GM11168 (cell line): ENCODE results near the gene NF2.
"Not testable (repeated sequence)": the region's sequence is repeated elsewhere in the genome, so short reads cannot be mapped to it uniquely, and the experiment has no call there.

Source experiments
- in situ Hi-C: fragments of 300-500 bp; cut with MboI; formaldehyde crosslinking; loops from one replicate; pipeline ENCODE4 v1.12.0; 2022; ENCODE audit warnings: low sequenced_read_pairs; ENCODE audit not compliant: unreplicated experiment

Gene NF2

DNA sequence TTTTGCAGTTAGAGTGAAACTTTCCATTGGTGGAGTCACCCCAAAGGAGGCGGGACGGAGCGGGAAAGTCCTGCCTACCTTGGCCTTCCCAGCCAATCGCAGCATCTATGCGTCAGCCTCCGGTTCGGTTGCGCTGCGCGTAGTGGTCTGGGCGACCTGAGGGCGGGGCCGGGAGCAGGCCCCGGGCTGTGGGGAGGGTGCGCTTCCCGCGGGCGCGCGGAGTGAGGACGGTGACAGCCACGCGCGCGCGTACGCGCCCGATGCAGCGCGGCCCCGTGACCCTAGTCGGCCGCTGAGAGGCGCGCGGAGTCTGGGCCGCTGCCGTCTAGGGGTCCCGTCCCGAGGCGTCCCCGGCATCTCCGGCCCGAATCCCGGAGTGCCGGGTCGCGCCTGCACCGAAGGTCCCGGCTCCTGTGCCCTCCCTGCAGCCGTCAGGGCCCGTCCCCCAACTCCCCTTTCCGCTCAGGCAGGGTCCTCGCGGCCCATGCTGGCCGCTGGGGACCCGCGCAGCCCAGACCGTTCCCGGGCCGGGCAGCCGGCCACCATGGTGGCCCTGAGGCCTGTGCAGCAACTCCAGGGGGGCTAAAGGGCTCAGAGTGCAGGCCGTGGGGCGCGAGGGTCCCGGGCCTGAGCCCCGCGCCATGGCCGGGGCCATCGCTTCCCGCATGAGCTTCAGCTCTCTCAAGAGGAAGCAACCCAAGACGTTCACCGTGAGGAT lies at the start of gene NF2:
Gene NF2 (plus strand): TSS at position 276 of the 718 bp plus-strand sequence. CDS start 366 bp downstream, at position 642.
- in situ Hi-C loops: no loop called here

DNA sequence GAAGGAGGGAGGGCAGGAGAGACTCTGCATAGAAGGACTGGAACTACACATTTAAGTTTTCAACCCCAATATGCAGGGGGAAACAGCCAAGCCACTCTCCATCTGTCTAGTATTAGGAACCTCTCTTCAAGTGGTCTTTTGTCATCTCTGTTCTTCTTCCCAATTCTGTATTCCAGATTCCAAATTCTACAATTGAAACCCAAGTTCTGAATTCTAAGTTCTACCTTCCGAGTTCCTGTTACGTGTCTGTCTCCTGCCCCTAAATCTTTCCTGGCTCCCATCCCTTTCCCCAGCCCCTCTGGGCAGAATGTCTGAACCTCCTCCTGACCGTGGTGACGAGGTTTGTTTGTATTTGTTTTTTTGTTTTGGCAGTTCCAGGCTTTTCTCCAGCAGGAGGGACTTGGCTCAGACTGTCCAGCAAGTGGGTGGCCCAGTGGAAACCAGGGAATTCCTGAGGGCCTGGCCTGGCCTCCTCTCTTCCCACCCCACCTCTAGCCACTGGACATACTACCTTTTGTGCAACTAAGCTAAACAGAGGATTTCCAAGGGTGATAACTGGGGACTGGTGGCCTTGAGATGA lies 48.3 kb upstream of the NF2 start:
- in situ Hi-C loops: no loop called here

DNA sequence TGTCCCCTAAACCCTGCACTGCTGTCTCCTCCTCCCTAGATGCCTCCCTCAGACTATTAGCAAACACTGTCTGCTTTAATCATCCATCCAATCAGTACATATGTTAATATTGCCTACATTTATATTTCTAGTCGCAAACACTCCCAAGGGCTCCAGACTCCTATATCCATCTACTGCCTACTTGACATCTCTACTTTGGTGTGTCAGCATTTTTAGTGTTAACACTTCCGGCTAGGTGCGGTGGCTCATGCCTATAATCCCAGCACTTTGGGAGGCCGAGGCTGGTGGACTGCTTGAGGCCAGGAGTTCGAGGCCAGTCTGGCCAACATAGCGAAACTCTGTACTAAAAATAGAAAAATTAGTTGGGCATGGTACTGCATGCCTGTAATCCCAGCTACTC lies 44.4 kb upstream of the NF2 start:
- in situ Hi-C loops: no loop called here

DNA sequence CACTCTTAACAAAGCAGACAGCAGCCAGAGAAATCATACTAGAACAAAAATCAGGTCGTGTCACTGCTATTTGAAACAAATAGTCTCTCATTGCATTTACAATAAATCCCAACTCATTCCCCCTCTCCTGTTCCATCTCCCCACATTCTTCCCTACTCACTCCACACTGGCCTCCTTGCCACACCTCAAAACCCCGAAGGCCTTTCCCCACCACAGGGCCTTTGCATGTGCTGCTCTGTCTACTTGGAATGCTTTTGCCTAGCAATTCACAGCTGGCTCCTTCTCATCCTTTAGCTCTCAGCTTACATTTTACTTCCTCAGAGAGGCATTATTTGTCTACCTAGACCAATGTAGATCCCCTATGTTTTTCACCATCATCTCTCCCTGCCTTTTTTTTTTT lies 43.6 kb upstream of the NF2 start:
- in situ Hi-C loops: no loop called here

DNA sequence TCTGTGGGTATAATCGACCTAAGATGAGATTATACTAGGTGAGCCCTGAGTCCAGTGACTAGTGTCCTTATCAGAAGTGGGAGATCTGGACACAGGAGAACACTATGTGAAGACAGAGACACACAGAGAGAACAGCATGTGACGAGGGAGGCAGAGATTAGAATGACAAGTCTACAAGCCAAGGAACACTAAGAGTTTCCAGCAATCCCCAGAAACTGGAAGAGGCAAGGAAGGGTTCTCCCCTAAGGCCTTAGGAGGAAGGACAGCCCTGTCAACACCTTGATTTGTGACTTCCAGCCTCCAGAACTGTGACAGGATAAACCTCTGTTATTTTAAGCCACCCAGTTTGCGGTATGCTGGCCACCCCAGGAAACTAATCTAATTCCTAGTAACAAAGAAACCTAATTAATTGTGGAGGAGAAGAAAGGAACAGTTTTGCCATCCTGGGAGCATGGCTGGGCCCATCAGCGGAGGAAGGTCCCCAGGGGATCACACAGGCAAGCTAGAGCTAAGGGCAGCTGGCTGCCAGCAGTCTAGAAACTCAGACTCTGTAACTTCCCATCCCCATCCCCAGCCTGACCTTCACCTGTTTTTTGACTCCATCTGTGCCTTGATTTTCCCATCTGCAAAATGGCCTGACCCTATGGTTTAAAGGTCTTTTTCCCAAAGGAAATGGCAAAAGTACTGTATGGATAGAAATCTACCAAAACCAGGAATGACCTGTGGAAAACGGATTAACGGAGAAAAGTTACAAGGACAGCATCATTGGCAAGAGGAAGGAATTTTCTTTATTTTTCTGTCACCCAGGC lies 39.6 kb upstream of the NF2 start:
- in situ Hi-C loops: no loop called here

DNA sequence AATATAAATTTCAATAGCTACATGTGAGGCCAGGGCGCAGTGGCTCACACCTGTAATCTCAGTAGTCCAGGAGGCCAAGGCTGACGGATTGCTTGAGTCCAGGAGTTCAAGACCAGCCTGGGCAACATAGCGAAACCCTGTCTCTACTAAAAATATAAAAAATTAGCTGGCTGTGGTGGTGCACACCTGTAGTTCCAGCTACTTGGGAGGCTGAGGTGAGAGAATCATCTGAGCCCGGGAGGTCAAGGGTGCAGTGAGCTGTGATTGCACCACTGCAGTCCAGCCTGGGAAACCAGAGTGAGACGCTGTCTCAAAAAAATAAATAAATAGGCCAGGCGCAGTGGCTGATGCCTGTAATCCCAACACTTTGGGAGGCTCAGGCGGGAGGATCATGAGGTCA lies 36.9 kb upstream of the NF2 start:
- in situ Hi-C loops: not testable (repeated sequence)

DNA sequence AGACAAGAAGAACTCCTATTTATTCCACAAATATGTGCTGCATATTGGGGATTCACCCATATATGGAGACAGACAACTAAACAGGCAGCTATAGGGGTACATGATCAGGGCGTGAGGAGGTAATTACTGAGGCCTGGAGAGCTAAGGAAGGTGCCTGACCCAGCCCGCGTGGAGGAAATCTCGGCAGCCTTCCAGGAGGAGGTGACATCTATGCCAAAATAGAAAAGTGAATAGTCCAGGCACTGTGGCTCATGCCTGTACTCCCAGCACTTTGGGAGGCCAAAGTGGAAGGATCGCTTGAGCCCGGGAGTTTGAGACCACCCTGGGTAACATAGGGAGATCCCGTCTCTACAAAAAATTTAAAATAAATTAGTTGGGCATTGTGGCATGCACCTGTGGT lies 36.1 kb upstream of the NF2 start:
- in situ Hi-C loops: no loop called here

DNA sequence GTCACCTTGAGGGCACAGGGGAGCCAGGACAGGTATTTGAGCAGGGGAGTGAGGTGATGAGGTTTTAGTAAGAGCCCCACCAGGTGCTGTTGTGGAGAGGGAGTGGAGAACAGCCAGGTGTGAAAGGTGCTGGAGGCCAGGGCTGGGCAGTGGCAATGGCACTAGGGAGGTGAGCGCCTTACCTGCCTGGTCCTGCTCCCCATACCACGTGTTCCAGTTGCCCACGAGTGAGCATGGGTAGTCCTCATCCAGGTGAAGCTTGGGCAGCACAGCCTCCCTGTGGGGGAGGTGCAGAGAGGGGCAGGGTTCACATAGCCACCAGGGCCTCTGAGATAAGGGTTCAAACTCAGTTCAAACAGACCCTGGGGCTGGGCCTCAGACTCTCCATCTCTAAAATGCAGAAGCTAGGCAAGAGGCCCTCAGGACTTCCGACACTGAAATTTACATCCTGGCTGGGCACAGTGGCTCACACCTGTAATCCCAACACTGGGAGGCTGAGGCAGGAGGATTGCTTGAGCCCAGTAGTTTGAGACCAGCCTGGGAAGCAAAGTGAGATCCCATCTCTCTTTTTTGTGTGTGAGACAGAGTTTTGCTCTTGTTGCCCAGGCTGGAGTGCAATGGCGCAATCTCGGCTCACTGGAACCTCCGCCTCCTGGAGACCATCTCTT lies 34.3 kb upstream of the NF2 start:
- in situ Hi-C loops: no loop called here

DNA sequence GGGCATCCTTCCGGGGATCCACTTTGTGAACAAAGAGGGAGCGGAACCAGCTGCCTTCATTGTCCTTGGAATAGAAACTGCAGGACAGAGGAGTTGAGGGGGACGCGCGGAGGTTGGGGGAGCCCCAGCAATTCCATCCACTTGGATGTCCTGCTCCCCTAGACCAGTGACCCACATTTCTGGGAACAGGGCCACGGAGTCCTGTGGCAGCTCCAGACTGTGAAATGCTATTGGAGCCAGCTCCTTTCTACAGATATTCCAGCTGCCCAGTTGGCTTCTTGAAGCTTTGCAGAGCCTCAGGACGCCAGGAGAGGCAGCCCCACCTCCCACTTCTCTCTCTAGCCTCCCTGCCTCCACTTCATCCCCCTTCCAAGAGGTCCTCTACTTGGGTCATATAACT lies 33.0 kb upstream of the NF2 start:
- in situ Hi-C loops: no loop called here

DNA sequence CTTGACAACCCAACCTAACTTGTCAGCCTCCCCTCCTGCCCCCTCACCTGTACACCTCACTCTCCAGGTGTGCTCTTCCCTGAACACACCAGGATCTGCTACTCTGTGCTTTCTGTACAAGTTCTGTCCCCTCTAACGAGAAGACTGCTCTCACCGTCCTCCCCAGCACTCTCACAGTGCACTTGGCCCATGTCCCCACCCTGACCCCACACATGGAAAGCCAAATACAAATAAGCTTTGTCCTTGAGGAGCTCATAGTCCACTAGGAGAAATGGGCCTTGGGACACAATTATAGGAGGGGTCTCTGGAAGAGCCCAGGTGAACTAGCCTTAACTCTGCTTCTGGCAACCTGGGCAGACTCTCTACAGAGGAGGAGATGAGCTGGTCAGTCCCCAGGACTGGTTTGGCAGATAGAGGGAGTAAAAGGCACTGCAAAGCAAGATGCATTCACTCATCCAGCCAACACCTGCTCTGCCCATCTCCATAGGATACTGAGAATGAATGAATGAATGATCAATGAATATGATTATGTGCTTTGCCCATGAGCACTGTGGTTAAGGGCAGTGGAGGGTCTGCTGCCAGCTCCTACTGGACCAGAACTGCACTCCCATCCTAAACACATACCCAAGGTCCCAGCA lies 32.4 kb upstream of the NF2 start:
- in situ Hi-C loops: no loop called here

DNA sequence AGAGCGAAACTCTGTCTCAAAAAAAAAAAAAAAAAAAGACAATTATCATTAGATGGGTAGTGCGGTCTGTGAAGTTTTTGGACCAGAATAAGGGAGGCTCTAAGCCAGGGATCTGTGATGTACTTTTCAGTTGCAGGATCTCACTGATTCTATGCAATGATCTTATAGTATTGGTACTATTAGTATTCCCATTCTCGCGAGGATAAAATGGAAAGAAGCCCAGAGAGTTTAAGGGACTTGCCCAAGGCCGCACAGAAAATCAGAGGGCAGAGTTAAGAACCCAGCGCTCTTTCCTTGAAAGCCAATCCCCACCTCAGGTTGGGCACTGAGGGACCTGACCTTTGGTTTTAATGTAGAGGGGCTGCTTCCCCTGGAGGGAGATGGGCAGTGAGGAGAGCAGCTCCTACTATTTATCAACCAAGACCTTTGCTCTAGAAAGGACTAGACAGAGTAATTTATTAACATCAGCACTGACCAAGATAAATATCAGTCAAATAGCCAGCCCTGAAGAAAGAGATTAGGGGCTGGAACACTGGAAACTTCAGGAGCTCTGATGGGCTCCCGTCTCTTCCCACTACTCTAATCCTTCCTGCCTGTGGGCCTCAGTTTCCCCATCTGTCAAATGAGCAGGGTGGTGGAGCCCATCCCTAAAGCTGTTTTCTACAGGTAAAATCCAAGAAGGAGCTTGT lies 28.5 kb upstream of the NF2 start:
- in situ Hi-C loops: no loop called here

DNA sequence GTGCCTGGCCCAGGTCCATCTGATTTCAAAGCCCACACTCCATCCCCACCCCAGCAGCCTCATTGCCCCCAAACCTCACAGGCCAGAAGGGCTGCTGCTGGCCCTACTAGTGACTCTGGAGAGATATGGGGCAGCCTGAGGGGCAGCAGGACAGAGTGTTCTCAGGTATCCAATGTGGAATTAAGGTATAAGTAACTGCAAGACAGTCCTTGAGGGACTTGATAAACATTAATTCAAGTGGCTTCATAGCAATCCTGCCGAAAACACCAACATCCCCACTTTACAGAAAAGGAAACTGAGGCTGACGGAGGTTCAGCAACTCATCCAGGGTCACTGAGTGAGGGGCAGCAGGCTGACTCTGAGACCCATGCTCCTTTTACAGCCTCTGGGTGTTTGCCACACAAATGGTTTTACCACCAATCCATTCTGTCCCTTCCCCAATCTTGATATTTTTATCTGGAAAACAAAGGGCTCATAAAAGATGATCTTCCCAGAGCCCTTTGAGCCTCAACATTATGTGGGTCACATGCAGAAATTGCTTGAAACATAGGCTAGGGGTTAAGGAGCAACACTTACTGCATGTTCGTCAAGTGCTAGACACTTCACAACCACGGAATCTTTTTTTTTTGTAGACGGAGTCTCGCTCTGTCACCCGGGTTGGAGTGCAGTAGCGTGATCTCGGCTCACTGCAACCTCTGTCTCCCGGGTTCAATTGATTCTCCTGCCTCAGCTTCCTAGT lies 24.8 kb upstream of the NF2 start:
- in situ Hi-C loops: no loop called here

DNA sequence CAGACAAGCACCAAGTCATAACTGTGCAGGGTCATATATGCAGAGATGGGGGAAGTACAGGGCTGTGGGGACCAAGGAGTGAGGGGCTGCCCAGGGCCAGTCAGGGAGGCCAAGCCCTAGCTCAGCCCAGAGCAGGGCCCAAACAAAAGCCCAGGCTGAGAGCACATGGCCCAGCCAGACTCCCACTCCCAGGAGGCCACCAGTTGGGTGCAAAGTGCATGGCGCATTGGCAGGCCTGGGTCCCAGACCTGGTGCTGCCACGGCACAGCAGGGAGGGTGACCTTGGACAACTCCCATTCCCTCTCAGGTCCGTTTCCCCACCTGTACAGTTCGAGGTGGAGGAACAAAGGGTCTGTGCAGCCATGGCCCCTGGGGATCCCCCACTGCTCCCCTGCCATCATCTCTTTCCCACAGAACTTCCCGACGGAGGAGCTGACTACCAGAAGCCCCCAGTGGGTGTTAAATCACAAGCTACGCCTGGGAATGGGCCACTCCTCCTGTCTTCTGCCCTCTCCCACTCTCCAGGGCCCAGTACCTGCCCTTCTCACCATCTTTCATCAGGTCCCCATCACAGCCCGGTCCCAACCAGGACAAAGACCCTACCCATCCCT lies 23.1 kb upstream of the NF2 start:
- in situ Hi-C loops: no loop called here

DNA sequence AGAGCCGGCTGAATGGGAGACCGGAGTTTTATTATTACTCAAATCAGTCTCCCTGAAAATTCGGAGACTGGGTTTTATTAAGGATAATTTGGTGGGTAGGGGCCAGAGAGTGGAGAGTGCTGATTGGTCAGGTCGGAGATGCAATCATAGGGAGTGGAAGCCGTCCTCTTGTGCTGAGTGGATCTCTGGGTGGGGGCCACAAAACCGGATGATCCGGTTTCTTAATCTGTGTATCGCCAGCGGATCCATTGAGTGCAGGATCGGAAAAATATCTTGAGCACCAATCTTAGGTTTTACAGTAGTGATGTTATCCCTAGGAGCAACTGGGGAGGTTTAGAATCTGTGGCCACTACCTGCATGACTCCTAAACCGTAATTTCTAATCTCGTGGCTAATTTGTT lies 21.6 kb upstream of the NF2 start:
- in situ Hi-C loops: no loop called here

DNA sequence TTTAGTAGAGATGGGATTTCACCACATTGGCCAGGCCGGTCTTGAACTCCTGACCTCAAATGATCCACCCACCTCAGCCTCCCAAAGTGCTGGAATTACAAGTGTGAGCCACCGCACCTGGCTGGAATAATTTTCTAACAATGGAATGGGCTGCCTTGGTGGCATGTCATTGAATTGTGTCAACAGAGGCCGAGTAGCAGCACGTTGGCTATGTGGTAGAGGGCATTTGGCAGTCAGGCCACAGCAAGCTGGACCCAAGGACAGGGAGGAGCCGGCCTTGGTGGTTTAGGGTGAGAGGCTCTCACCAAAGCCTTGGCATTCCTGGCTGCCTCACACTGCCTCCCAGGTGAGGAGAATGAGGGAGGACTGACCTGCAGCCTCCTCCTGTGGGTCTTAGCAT lies 18.5 kb upstream of the NF2 start:
- in situ Hi-C loops: no loop called here

DNA sequence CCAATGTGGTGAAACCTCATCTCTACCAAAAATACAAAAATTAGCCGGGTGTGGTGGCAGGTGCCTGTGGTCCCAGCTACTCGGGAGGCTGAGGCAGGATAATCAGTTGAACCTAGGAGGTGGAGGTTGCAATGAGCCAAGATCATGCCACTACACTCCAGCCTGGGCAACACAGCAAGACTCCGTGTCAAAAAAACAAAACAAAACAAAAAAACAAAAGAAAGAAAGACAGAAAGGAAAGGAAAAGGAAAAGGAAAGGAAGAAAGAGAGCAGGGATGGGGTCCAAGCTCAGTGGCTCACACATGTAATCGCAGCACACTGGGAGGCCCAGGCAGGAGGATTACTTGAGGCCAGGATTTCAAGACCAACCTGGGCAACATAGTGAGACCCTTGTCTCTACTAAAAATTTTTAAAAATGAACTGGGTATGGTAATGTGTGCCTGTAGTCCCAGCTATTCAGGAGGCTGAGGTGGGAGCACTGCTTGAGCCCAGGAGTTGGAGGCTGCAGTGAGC lies 17.2 kb upstream of the NF2 start:
- in situ Hi-C loops: not testable (repeated sequence)

DNA sequence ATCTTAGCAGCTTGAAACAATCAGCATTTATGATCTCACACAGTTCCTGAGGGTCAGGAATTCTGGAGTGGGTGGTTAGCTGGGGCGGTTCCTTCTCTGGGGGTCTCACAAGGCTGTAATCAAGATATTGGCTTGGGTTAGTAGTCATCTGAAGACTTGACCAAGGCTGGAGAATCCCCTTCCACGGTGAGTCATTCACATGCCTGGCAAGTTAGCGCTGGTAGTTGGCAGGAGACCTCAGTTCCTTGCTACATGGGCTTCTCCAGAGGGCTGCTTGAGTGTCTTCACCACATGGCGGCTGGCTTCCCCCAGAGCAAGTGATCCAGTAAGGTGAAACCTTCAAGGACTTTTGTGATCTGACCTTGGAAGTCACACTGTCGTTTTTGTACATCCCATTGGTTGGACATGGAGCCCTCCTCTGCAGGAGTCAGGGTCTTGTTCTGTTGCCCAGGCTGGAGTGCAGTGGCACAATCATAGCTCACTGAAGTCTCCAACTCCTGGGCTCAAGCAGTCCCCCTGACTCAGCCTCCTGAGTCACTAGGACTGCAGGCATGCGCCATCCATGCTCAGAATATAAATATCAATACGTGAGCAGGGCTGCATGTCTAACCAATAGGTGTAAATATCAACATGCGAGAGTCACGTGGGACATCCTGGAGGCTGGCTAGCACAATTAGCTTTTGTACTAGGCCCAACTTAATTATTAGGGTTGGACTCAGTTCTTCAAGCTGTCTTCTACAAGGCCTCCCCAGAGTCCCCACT lies 15.3 kb upstream of the NF2 start:
- in situ Hi-C loops: no loop called here

DNA sequence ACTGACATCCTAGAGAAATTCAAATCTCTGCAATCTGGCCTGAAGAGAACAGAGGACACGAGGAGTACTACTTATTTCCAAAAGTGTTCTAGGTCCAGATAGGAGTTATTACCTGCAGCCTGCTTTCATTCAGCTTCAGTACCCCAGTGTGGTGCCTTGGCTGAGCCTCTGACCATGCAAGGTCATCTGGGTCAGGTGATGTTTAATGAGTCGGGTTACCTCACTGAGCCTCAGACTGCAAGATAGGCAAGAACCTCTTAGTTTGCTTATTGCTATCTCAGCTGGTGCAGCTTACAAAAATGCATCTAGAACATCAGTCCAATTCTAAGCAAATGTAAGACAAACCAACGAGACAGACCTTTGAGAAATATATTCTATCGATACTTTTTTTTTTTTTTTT lies 9.5 kb upstream of the NF2 start:
- in situ Hi-C loops: no loop called here
